H1 (cell line): ENCODE data around the gene CASTOR1. TPM values are rescaled to one million over a fixed set of nuclear protein-coding genes. Genes with fewer than 3 reads are reported as not detected.

Experiments
- CTCF ChIA-PET: fragments of 300-600 bp; sonication (Branson Sonifier 250); formaldehyde crosslinking; loops from one replicate; lab custom pipeline; 2021; ENCODE audit not compliant: partially characterized antibody; lab: Charles Lee
- POLR2A ChIA-PET: fragments of 300-600 bp; sonication (Branson Sonifier 250); formaldehyde crosslinking; loops from one replicate; lab custom pipeline; 2021; ENCODE audit warnings: inconsistent platforms; ENCODE audit not compliant: partially characterized antibody; lab: Charles Lee
- DNase-seq, 2 experiments: peaks; one replicate each; pipeline versions ENCODE4 v3.0.0 to v3.0.0-alpha.2; 2010 to 2022; ENCODE audit warnings: low spot score in 2 of 2, low read depth in 1 of 2, mixed read lengths in 1 of 2
- FAIRE-seq: peaks from 2 replicates; lab custom pipeline; 2011; peaks lifted over from hg19 to GRCh38; lab: Jason Lieb, UNC
- H2AFZ ChIP-seq: 2 replicates; pipeline ENCODE4 v1.8.1; 2012; ENCODE audit warnings: low read length, inconsistent platforms
- H2AK5ac ChIP-seq: 2 replicates; pipeline ENCODE4 v1.6.1; 2013; ENCODE audit warnings: low read depth, low read length
- H2BK120ac ChIP-seq: replicated peaks from 2 replicates; pipeline ENCODE3; 2013; ENCODE audit warnings: low read depth, low read length, inconsistent platforms
- H2BK12ac ChIP-seq: 2 replicates; pipeline ENCODE4 v1.6.1; 2013; ENCODE audit warnings: low read depth, low read length
- H2BK15ac ChIP-seq: 2 replicates; pipeline ENCODE4 v1.6.1; 2013; ENCODE audit warnings: low read length
- H2BK20ac ChIP-seq: 2 replicates; pipeline ENCODE4 v1.6.1; 2013; ENCODE audit warnings: low read length
- H2BK5ac ChIP-seq: 2 replicates; pipeline ENCODE4 v1.6.1; 2013; ENCODE audit warnings: low read depth, low read length
- H3K14ac ChIP-seq: 2 replicates; pipeline ENCODE4 v1.6.1; 2013; ENCODE audit warnings: inconsistent platforms; ENCODE audit not compliant: insufficient read length
- H3K18ac ChIP-seq: 2 replicates; pipeline ENCODE4 v1.6.1; 2013; ENCODE audit warnings: low read length; ENCODE audit errors: extremely low read depth
- H3K23ac ChIP-seq: 2 replicates; pipeline ENCODE4 v1.6.1; 2013; ENCODE audit warnings: inconsistent platforms; ENCODE audit not compliant: insufficient read length
- H3K23me2 ChIP-seq: 2 replicates; pipeline ENCODE4 v1.6.1; 2013; ENCODE audit warnings: low read depth, low read length
- H3K27ac ChIP-seq: 2 replicates; pipeline ENCODE4 v1.6.1; 2011; ENCODE audit warnings: low read depth, low read length, inconsistent platforms
- H3K27me3 ChIP-seq, 4 experiments: replicated peaks in 1 of 4; 1 replicate in 1 of 4; 2 replicates in 3 of 4; pipeline versions ENCODE4 v1.6.1 to v1.8.1; 2011 to 2013; ENCODE audit warnings: low read length in 3 of 4, mild to moderate bottlenecking in 3 of 4, inconsistent platforms in 2 of 4, mixed read lengths in 2 of 4, moderate library complexity in 1 of 4; ENCODE audit not compliant: control insufficient read depth in 3 of 4, insufficient read depth in 3 of 4; ENCODE audit errors: extremely low read depth in 1 of 4
- H3K36me3 ChIP-seq, 4 experiments: 2 replicates each; pipeline versions ENCODE4 v1.6.1 to v1.8.1; 2011 to 2013; ENCODE audit warnings: mild to moderate bottlenecking in 4 of 4, low read length in 3 of 4, moderate library complexity in 2 of 4, control low read depth in 1 of 4, inconsistent platforms in 1 of 4; ENCODE audit not compliant: insufficient read depth in 4 of 4, control insufficient read depth in 2 of 4
- H3K4ac ChIP-seq: replicated peaks from 2 replicates; pipeline ENCODE3; 2013; ENCODE audit warnings: low read length, low read depth, mixed read lengths, inconsistent platforms; ENCODE audit not compliant: insufficient read length
- H3K4me1 ChIP-seq, 4 experiments: replicated peaks in 1 of 4; 1 replicate in 1 of 4; 2 replicates in 3 of 4; pipeline versions ENCODE4 v1.6.1 to v1.8.1; 2011 to 2013; ENCODE audit warnings: low read length in 3 of 4, inconsistent platforms in 2 of 4, mixed read lengths in 1 of 4; ENCODE audit not compliant: insufficient read depth in 4 of 4, control insufficient read depth in 3 of 4
- H3K4me2 ChIP-seq, 2 experiments: 2 replicates each; pipeline versions ENCODE4 v1.6.1 to v1.8.1; 2011 to 2013; ENCODE audit warnings: low read depth in 2 of 2, low read length in 2 of 2, control low read depth in 1 of 2, inconsistent platforms in 1 of 2, mild to moderate bottlenecking in 1 of 2; ENCODE audit not compliant: insufficient read depth in 1 of 2
- H3K4me3 ChIP-seq, 4 experiments: fragments of 200-600, 300-600 bp in 1 of 4; sonication (generic), shearing (Covaris generic), sonication (Bioruptor Twin) in 1 of 4; 2 replicates each; pipeline versions ENCODE4 v1.5.1 to v1.8.1; 2011 to 2016; ENCODE audit warnings: low read length in 4 of 4, low read depth in 3 of 4, control low read depth in 2 of 4, inconsistent platforms in 2 of 4, mild to moderate bottlenecking in 2 of 4, mixed read lengths in 1 of 4, moderate library complexity in 1 of 4; ENCODE audit not compliant: insufficient read depth in 2 of 4; ENCODE audit errors: extremely low read depth in 1 of 4
- H3K56ac ChIP-seq: replicated peaks from 2 replicates; pipeline ENCODE3; 2013; ENCODE audit warnings: low read depth, mild to moderate bottlenecking, mixed read lengths, low read length, inconsistent platforms; ENCODE audit not compliant: insufficient read length
- H3K79me1 ChIP-seq: 2 replicates; pipeline ENCODE4 v1.6.1; 2013; ENCODE audit warnings: low read depth, low read length, control low read depth
- H3K79me2 ChIP-seq, 2 experiments: 2 replicates each; pipeline versions ENCODE4 v1.6.1 to v1.8.1; 2012 to 2013; ENCODE audit warnings: low read length in 2 of 2, mild to moderate bottlenecking in 2 of 2, inconsistent platforms in 1 of 2; ENCODE audit not compliant: insufficient read depth in 2 of 2, control insufficient read depth in 1 of 2
- H3K9ac ChIP-seq, 4 experiments: replicated peaks in 1 of 4; 1 replicate in 1 of 4; 2 replicates in 3 of 4; pipeline versions ENCODE4 v1.6.1 to v1.8.1; 2011 to 2013; ENCODE audit warnings: low read depth in 3 of 4, low read length in 3 of 4, control low read depth in 2 of 4, mild to moderate bottlenecking in 2 of 4, moderate library complexity in 2 of 4, inconsistent platforms in 1 of 4; ENCODE audit errors: extremely low read depth in 1 of 4
- H3K9me3 ChIP-seq, 2 experiments: 2 replicates each; pipeline versions ENCODE4 v1.6.1 to v1.8.1; 2012 to 2013; ENCODE audit warnings: mild to moderate bottlenecking in 2 of 2, moderate library complexity in 2 of 2, control low read depth in 1 of 2, inconsistent platforms in 1 of 2, low read depth in 1 of 2, low read length in 1 of 2, mixed read lengths in 1 of 2; ENCODE audit not compliant: insufficient read depth in 2 of 2
- H4K20me1 ChIP-seq, 2 experiments: replicated peaks in 1 of 2; 2 replicates each; pipeline versions ENCODE3 to v1.8.1; 2011 to 2013; ENCODE audit warnings: inconsistent platforms in 2 of 2, low read length in 2 of 2, mild to moderate bottlenecking in 1 of 2; ENCODE audit not compliant: insufficient read depth in 2 of 2, control insufficient read depth in 1 of 2
- H4K5ac ChIP-seq: 2 replicates; pipeline ENCODE4 v1.6.1; 2013; ENCODE audit warnings: low read length, low read depth, mixed read lengths, inconsistent platforms; ENCODE audit not compliant: insufficient read length
- H4K8ac ChIP-seq: 2 replicates; pipeline ENCODE4 v1.8.0; 2013; ENCODE audit warnings: mild to moderate bottlenecking, moderate library complexity, low read length, inconsistent platforms; ENCODE audit not compliant: insufficient read depth; ENCODE audit errors: extremely low read depth
- H4K91ac ChIP-seq: replicated peaks from 2 replicates; pipeline ENCODE3; 2013; ENCODE audit warnings: low read length, mixed read lengths, inconsistent platforms; ENCODE audit not compliant: insufficient read length
- CREB1 ChIP-seq: IDR thresholded peaks from 2 replicates; pipeline ENCODE4 v1.6.1; 2012; ENCODE audit warnings: inconsistent platforms
- GTF2F1 ChIP-seq: IDR thresholded peaks from 2 replicates; pipeline ENCODE4 v1.6.1; 2012; ENCODE audit warnings: low read depth, low read length, improper control_type of control experiment, borderline replicate concordance
- KDM1A ChIP-seq: fragments of 200-600, 300-600 bp; sonication (generic); IDR thresholded peaks from 2 replicates; pipeline ENCODE4 v1.7.1; 2016; ENCODE audit warnings: mild to moderate bottlenecking, low read length, borderline replicate concordance
- MAX ChIP-seq: IDR thresholded peaks from 2 replicates; pipeline ENCODE4 v1.6.1; 2012; ENCODE audit warnings: inconsistent platforms
- NANOG ChIP-seq: IDR thresholded peaks from 2 replicates; pipeline ENCODE4 v1.6.1; 2011; ENCODE audit warnings: low read length, low read depth, mild to moderate bottlenecking, inconsistent platforms; ENCODE audit not compliant: insufficient read depth, poor library complexity, severe bottlenecking
- RFX5 ChIP-seq: IDR thresholded peaks from 2 replicates; pipeline ENCODE4 v1.6.1; 2011; ENCODE audit warnings: low read depth, low read length, improper control_type of control experiment, borderline replicate concordance
- TAF1 ChIP-seq: IDR thresholded peaks from 2 replicates; pipeline ENCODE4 v1.6.1; 2011; ENCODE audit warnings: mild to moderate bottlenecking, low read depth, low read length
- ZNF274 ChIP-seq: IDR thresholded peaks from 2 replicates; pipeline ENCODE4 v1.7.0; 2012; ENCODE audit warnings: low read length, borderline replicate concordance; ENCODE audit errors: extremely low read depth
- WGBS, 2 experiments: shearing (Covaris generic) in 1 of 2; methylation state at CpG; one replicate each; pipeline versions ENCODE4 v1.1.6 to v1.1.7; 2013 to 2015; ENCODE audit warnings: low lambda C conversion rate in 2 of 2, mixed read lengths in 2 of 2, inconsistent platforms in 1 of 2, low coverage in 1 of 2, missing lambda C conversion rate in 1 of 2; ENCODE audit not compliant: insufficient replicate concordance in 2 of 2, insufficient coverage in 1 of 2, insufficient read length in 1 of 2; ENCODE audit errors: extremely low coverage in 1 of 2, missing lambda C conversion rate in 1 of 2; 5-methylcytosine and 5-hydroxymethylcytosine counted together
- polyA plus RNA-seq, 7 experiments: library from polyadenylated mRNA; depleted of rRNA in 3 of 7; stranded (reverse) in 5 of 7; unstranded in 2 of 7; fragments of >200 nt in 5 of 7; fragments of 200-250 nt in 2 of 7; gene quantifications; 1 replicate in 5 of 7; 2 replicates in 1 of 7; 4 replicates in 1 of 7; pipeline versions ENCODE4 v1.2.1 to v1.2.3, GENCODE V29; 2011 to 2013; ENCODE audit warnings: missing spikeins in 2 of 7, mixed read lengths in 2 of 7
- total RNA-seq: library from RNA; stranded (reverse); fragmentation: NEBNext Ultra II Directional; extraction: Animal tissue kit (Norgen Biotek cat#: 25700); gene quantifications from 2 replicates; pipeline ENCODE4 v1.2.1, GENCODE V29; 2021
- TF ChIP-seq, protein P1 (sequence below): IDR thresholded peaks from 2 replicates; pipeline ENCODE4 v1.6.1; 2011; ENCODE audit warnings: low read depth, mild to moderate bottlenecking, low read length; ENCODE audit not compliant: insufficient read depth

Gene CASTOR1
- total and polyA plus RNA-seq, 2 of the 8 experiments (the other 6 are each of a cell fraction or from before 2014, with no cell fraction given): 10.3 to 36.0 TPM

GRCh38 chr22:30249049-30250038, 40.0 kb downstream of the CASTOR1 start:
- no peak overlapping the region for H4K5ac ChIP-seq
- no peak overlapping the region for H3K14ac ChIP-seq
- H3K79me2 ChIP-seq: no peaks in the 10 kb centered on the region
- H3K56ac ChIP-seq: no peak overlapping the region
- H3K23ac ChIP-seq: no peak overlapping the region
- H2BK12ac ChIP-seq: peak overlapping the region; percentile 75; the same call in 1 of the 2 replicates
- H3K27ac ChIP-seq: no peak overlapping the region
- POLR2A ChIA-PET: interaction anchor here (0.6 to 2.4 kb wide), 3 partner anchors 11 to 39 kb away, joined by 3 to 7 read pairs (median 3); no protein-coding TSS in a partner anchor
- no peak overlapping the region for H4K8ac ChIP-seq
- H3K4me3 ChIP-seq: no peak overlapping the region
- H2BK5ac ChIP-seq: no peak overlapping the region
- no peak overlapping the region for H2BK120ac ChIP-seq
- WGBS, 2 experiments: 86% methylated on average over 25 of the region's 27 CpGs; no CpG with 5 or more reads in 1 of the 2 experiments
- peaks cover 12% of the 10 kb centered on the region; the same call in 1 of the 2 replicates for H3K23me2 ChIP-seq
- no peaks in the 10 kb centered on the region for H3K36me3 ChIP-seq
- CTCF ChIA-PET: interaction anchor here (0.8 to 2.1 kb wide), 6 partner anchors 11 to 181 kb away, joined by 3 to 8 read pairs (median 3); no protein-coding TSS in a partner anchor
- H3K4ac ChIP-seq: no peak overlapping the region
- DNase-seq: no peak
- H2AK5ac ChIP-seq: no peak overlapping the region
- no peak for FAIRE-seq
- peaks cover 4 to 26% (median 15%) of the 10 kb centered on the region in 4 experiments for H3K4me1 ChIP-seq
- peak overlapping the region; percentile 81 for H2BK15ac ChIP-seq
- H3K9me3 ChIP-seq: no peaks in the 10 kb centered on the region
- H3K18ac ChIP-seq: no peak overlapping the region; the same call in 1 of the 2 replicates
- no peaks in the 10 kb centered on the region; the same call in none of the 2 replicates for H3K79me1 ChIP-seq
- H4K91ac ChIP-seq: no peak overlapping the region
- H4K20me1 ChIP-seq: peaks cover 0 to 2% of the 10 kb centered on the region in 2 experiments
- no peaks in the 10 kb centered on the region; a peak in 2 of 7 replicates for H3K27me3 ChIP-seq
- H3K9ac ChIP-seq: no peak overlapping the region
- 0 out of 2 replicates have a peak overlapping the region, but pooled peaks have one; percentile 48 for H2BK20ac ChIP-seq
- no peak overlapping the region for H3K4me2 ChIP-seq
- no peak overlapping the region for H2AFZ ChIP-seq
- TF ChIP-seq CREB1: no peak
- TF ChIP-seq GTF2F1: no peak
- TF ChIP-seq ZNF274: no peak
- no peak for TF ChIP-seq KDM1A
- no peak for TF ChIP-seq RFX5
- no peak for TF ChIP-seq TAF1
- no peak for TF ChIP-seq MAX
- TF ChIP-seq, protein P1, sequence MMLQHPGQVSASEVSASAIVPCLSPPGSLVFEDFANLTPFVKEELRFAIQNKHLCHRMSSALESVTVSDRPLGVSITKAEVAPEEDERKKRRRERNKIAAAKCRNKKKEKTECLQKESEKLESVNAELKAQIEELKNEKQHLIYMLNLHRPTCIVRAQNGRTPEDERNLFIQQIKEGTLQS: no peak
- TF ChIP-seq NANOG: no peak
